Neural cell (in vitro differentiated cells): ENCODE data around the gene FLAD1. TPM values are rescaled to one million over a fixed set of nuclear protein-coding genes. Genes with fewer than 3 reads are reported as not detected.

Experiments
- H2AFZ ChIP-seq: fragments of 200-600, 300-800 bp; sonication (generic), shearing (Covaris generic); 2 replicates; pipeline ENCODE4 v1.6.0; 2014; ENCODE audit warnings: low read depth, mild to moderate bottlenecking, antibody characterized with exemption, low read length, moderate library complexity
- H3F3A ChIP-seq: fragments of 200-600 bp; shearing (Covaris generic); 2 replicates; pipeline ENCODE4 v1.6.1; 2016; ENCODE audit warnings: mild to moderate bottlenecking, moderate library complexity, mixed read lengths, antibody characterized with exemption, low read length; ENCODE audit not compliant: insufficient read depth, poor library complexity, severe bottlenecking
- H3K27ac ChIP-seq: fragments of 200-600, 300-800 bp; sonication (generic), shearing (Covaris generic); 2 replicates; pipeline ENCODE4 v1.5.1; 2014; ENCODE audit warnings: mild to moderate bottlenecking, low read length, moderate library complexity
- H3K27me3 ChIP-seq: fragments of 300-800, 200-600 bp; sonication (generic), shearing (Covaris generic); 2 replicates; pipeline ENCODE4 v1.6.0; 2014; ENCODE audit warnings: mild to moderate bottlenecking, low read depth, low read length, moderate library complexity; ENCODE audit not compliant: insufficient read depth
- H3K36me3 ChIP-seq: fragments of 300-800, 200-600 bp; sonication (generic), shearing (Covaris generic); 2 replicates; pipeline ENCODE4 v1.5.1; 2014; ENCODE audit warnings: mild to moderate bottlenecking, antibody characterized with exemption, low read length, moderate library complexity; ENCODE audit not compliant: insufficient read depth
- H3K4me2 ChIP-seq: fragments of 300-800, 200-600 bp; sonication (generic), shearing (Covaris generic); 2 replicates; pipeline ENCODE4 v1.6.0; 2014; ENCODE audit warnings: mild to moderate bottlenecking, low read length
- H3K4me3 ChIP-seq: fragments of 300-800, 200-600 bp; sonication (generic), shearing (Covaris generic); 2 replicates; pipeline ENCODE4 v1.5.1; 2014; ENCODE audit warnings: mild to moderate bottlenecking, low read length, moderate library complexity
- H3K79me2 ChIP-seq: fragments of 200-600 bp; shearing (Covaris generic); replicated peaks from 2 replicates; pipeline ENCODE4 v1.6.0; 2014; ENCODE audit warnings: mild to moderate bottlenecking, low read length, moderate library complexity; ENCODE audit not compliant: insufficient read depth
- H3K9ac ChIP-seq: fragments of 300-800, 200-600 bp; sonication (generic), shearing (Covaris generic); 2 replicates; pipeline ENCODE4 v1.6.1; 2016; ENCODE audit warnings: mild to moderate bottlenecking, low read length, mixed read lengths
- H3K9me2 ChIP-seq: fragments of 200-600 bp; shearing (Covaris generic); 2 replicates; pipeline ENCODE4 v1.6.1; 2016; ENCODE audit warnings: mild to moderate bottlenecking, low read length, mixed read lengths; ENCODE audit not compliant: insufficient read depth
- H3K9me3 ChIP-seq: fragments of 200-600, 300-800 bp; sonication (generic), shearing (Covaris generic); 2 replicates; pipeline ENCODE4 v1.6.1; 2016; ENCODE audit warnings: mild to moderate bottlenecking, mixed run types, low read length, moderate library complexity, mixed read lengths
- H4K20me1 ChIP-seq: fragments of 200-600 bp; shearing (Covaris generic); 2 replicates; pipeline ENCODE4 v1.6.1; 2016; ENCODE audit warnings: mild to moderate bottlenecking, mixed run types; ENCODE audit not compliant: insufficient read depth
- CTCF ChIP-seq: fragments of 450-650 bp; IDR thresholded peaks from 2 replicates; pipeline ENCODE4 v1.5.1; 2014; ENCODE audit warnings: antibody characterized with exemption, mild to moderate bottlenecking, moderate library complexity; ENCODE audit not compliant: poor library complexity, severe bottlenecking
- EP300 ChIP-seq: fragments of 450-650 bp; conservative IDR thresholded peaks from 2 replicates; pipeline ENCODE4 v1.6.1; 2014; ENCODE audit warnings: antibody characterized with exemption, mild to moderate bottlenecking, moderate library complexity; ENCODE audit not compliant: poor library complexity, severe bottlenecking
- EZH2 ChIP-seq: fragments of 200-600, 300-800 bp; shearing (Covaris generic), sonication (generic); IDR thresholded peaks from 2 replicates; pipeline ENCODE4 v1.6.1; 2014; ENCODE audit warnings: antibody characterized with exemption, low read length, borderline replicate concordance, mild to moderate bottlenecking; ENCODE audit not compliant: insufficient read depth, poor library complexity, severe bottlenecking
- MXI1 ChIP-seq: fragments of 450-650 bp; conservative IDR thresholded peaks from 2 replicates; pipeline ENCODE4 v1.6.1; 2014; ENCODE audit warnings: antibody characterized with exemption, mild to moderate bottlenecking; ENCODE audit not compliant: poor library complexity, severe bottlenecking
- POLR2AphosphoS5 ChIP-seq: IDR thresholded peaks from 2 replicates; pipeline ENCODE4 v1.6.1; 2012
- RAD21 ChIP-seq: fragments of 450-650 bp; conservative IDR thresholded peaks from 2 replicates; pipeline ENCODE4 v1.6.1; 2014; ENCODE audit warnings: antibody characterized with exemption, mild to moderate bottlenecking, moderate library complexity
- REST ChIP-seq: IDR thresholded peaks from 2 replicates; pipeline ENCODE4 v1.6.1; 2012; ENCODE audit warnings: borderline replicate concordance
- SMC3 ChIP-seq: fragments of 450-650 bp; conservative IDR thresholded peaks from 2 replicates; pipeline ENCODE4 v1.6.1; 2014; ENCODE audit warnings: antibody characterized with exemption, mild to moderate bottlenecking, moderate library complexity; ENCODE audit not compliant: poor library complexity
- TAF1 ChIP-seq: IDR thresholded peaks from 2 replicates; pipeline ENCODE4 v1.6.1; 2012; ENCODE audit warnings: low read depth
- polyA plus RNA-seq: library from polyadenylated mRNA; depleted of rRNA; stranded (reverse); fragments of >200 nt; gene quantifications from 2 replicates; pipeline ENCODE4 v1.2.3, GENCODE V29; 2014

Gene FLAD1
- polyA plus RNA-seq, 1 donor from 2014 or later, result 68.6 TPM

DNA sequence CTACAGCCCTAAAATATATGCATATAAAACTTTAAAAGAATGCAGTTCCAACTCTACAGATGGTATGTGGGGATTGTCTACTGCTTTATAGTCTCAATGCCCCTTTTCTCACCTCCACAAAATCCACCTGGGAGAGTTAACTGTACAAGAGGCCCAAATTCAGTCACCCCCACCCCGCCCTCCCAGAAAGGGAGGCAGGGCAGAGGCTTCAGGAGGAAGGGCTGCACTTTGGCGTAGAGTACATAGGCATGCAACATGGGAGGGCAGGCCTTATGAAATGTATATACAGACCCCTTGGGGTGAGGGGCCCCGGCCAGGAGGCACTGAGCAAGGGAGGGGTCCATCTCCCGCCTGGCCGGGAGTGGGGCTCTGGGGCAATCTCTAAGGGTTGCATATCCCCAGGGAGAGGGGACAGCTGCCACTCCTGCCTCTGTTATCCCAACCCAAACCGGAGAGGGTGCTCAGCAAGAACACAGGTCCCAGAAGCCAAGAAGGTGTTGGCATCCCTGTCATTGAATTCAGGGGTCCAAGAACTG lies 20.3 kb upstream of the FLAD1 start:
- Histone ChIP-seq H3F3A (no peaks in the 10 kb centered on the region), H3K36me3 (no peaks in the 10 kb centered on the region), H3K4me2 (peak overlapping the region; percentile 80), H3K9me3 (no peaks in the 10 kb centered on the region), H3K79me2 (peaks cover 24% of the 10 kb centered on the region), H2AFZ (peak overlapping the region; percentile 93), H3K27me3 (no peaks in the 10 kb centered on the region), H3K9ac (peak overlapping the region; percentile 98), H3K27ac (peak overlapping the region; percentile 95), H4K20me1 (no peaks in the 10 kb centered on the region), H3K9me2 (no peaks in the 10 kb centered on the region), H3K4me3 (peak overlapping the region; percentile 98)
- TF ChIP-seq SMC3 (no peak), EZH2 (no peak), REST (no peak)

DNA sequence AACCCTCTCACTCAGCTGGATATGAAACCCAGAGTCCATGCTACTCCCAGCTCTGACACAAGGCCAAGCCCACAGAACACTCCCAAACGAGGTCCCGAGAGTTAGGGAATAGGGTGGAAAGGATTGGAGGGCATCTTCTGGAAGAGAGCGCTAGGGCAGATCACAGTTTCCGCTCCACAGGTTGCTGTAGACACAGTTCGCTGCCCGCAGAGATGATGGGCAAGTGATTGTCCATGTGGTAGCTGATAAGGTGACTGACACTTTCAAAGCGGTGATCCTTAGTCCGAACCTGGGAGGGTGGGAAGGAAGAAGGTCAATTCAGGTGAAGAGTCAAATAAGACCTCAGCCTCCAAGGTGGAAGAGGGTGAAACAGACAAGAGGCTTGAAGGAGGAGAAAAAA lies 19.5 kb upstream of the FLAD1 start:
- no peak overlapping the region for H3K4me2 ChIP-seq
- H2AFZ ChIP-seq, result no peak overlapping the region
- no peak overlapping the region for H3K4me3 ChIP-seq
- H3F3A ChIP-seq, result no peaks in the 10 kb centered on the region
- no peak overlapping the region for H3K27ac ChIP-seq
- H3K9ac ChIP-seq, result no peak overlapping the region
- H3K9me2 ChIP-seq, result no peaks in the 10 kb centered on the region
- H3K9me3 ChIP-seq, result no peaks in the 10 kb centered on the region
- no peaks in the 10 kb centered on the region for H3K27me3 ChIP-seq
- H3K79me2 ChIP-seq, result peaks cover 24% of the 10 kb centered on the region
- no peaks in the 10 kb centered on the region for H3K36me3 ChIP-seq
- no peaks in the 10 kb centered on the region for H4K20me1 ChIP-seq
- TF ChIP-seq CTCF (no peak), EZH2 (no peak), REST (no peak), TAF1 (no peak), POLR2AphosphoS5 (no peak), MXI1 (no peak), SMC3 (no peak), EP300 (no peak), RAD21 (no peak)
